HG03558 (cell line): ENCODE measurements around the gene CFAP221.
A peak's percentile ranks its signal among the peaks of the same experiment; 100 is the strongest.

Experiments
- ATAC-seq: cut with Tn5 transposase; IDR thresholded peaks from one replicate; pipeline ENCODE4 v1.9.1; 2021; ENCODE audit warnings: moderate number of reproducible peaks; ENCODE audit not compliant: unreplicated experiment; ENCODE audit errors: extremely low read depth

Gene CFAP221

GRCh38 chr2:119533560-119533959 is 10.7 kb upstream of the CFAP221 start:
- ATAC-seq, result no peak

DNA sequence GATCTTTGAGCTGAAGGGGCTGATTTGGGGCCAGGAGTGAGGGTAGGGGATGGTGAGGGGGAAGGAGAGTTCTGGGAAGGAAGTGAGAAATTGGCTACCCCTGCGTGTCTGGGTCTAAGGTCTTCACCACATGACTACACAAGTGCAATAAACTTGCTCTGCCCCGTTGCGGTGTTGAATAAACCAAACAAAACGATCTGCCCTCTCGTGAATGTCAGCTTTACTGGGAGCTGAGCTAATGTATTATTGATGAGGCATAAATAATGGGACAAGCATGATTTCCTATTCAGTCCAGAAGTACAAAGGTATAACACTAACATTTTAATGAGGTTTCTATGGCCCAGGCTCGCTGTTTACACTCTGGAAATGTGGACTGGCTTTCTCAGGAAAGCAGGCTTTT is 8.0 kb upstream of the CFAP221 start:
- ATAC-seq, result no peak

GRCh38 chr2:119536707-119537106 is 7.5 kb upstream of the CFAP221 start:
- ATAC-seq, result no peak

DNA sequence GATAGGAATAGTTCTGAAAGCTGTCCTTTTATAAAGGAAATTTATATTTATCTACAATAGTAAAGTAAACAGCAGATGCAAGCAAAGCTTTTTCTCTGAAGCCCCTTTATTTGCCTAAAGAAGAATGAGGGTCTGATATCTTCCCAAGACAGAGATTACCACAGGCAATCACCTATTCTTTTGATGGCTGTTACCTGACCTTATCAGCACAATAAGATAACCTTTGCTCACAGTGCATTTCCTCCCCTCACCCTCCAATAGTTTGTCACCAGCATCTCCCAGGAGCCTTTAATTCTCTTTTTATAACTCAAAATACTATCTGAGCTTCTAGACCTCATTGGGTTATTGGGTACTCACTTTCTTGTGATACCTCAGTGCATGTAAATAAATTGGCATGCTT is 6.5 kb upstream of the CFAP221 start:
- no peak for ATAC-seq

DNA sequence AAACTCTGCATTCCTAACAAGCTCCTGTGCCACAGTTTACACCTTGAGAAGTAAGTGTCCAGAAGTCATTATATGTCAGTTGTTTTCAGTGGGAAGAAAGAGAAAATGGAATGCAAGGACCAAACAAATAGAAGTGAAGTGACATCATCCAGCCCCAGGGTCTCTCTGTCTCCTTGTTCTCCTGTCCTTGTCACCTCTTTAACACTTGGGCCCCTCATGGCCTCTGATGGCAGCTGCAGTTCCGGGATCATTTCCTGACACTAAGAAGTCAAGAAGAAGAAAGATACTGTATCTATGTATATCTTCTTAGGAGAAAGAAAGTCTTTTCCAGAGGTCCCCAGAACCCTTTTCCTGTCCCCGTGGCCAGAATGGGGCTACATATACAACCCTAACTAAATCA is 2.8 kb upstream of the CFAP221 start:
- ATAC-seq, result no peak

DNA sequence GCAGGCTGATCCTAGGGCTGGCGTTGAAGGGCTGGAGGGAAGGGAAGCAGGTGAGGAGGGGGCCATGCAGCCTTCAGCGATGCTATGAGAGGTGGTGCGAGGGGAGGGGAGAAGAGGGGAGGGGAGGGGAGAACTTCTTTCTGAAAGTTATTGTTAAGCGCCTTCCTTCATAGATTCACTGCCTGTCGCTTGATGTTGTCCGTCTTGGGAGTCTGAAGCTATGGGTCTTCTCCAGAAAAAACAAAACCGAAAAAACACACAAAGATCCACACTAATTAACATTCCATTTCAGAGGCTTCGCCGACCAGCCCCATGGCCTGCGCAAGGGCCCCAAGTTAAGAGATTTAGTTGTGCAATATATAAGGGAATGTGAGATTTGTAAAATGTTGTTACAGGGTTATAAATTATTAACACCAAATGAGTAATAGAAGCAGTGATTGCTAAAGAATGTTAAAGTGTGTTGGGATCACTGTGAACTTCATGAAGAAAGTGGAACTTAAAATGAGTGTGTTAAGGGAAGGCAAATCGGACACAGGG is 758 bp downstream of the CFAP221 start:
- ATAC-seq, result no peak

- ATAC-seq, result no peak
Measured at GRCh38 chr2:119545754-119546446, 1.7 kb downstream of the CFAP221 start.

DNA sequence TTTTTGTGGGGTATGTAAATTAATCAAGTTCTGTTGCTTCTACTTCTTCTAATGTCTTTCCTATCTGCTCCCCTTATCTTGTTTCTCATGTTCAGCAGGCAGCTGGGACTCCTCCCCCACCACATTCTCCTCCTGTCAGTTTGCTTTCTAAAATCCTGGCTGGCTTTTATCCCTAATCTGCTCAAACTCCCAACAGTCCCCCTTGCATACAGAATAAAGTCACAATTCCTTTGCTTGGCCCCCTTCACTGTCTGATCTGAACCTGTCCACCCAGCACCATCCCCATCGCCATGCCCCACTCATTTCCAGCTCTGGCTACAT is 2.2 kb downstream of the CFAP221 start:
- no peak for ATAC-seq

DNA sequence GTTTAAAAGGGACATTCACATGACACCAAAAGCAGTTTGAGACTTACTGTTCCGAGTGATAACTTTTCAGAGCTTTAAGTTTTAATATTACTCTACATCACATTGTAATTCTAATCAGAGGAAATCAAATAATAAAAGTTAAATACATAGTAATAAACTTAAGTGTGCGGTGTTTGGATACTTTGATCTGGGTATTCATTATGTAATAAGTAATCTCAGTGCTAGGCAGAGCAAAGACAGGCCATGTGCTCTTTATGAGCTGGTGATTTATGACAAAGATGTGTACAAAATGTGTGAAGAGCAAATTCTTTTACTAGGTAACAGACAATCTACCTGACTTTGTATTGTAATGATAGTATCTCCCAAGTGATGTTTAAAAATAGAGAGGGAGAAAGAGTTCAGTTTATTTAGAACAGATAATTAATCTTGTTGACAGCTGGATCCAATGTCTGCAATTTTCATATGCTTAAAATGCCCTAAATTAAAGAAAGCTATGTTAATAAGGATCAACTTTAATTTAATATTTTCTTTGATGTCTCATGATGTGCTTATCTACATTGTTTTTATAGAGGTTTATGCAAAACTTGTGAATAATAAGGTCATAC is 4.4 kb downstream of the CFAP221 start:
- no peak for ATAC-seq

DNA sequence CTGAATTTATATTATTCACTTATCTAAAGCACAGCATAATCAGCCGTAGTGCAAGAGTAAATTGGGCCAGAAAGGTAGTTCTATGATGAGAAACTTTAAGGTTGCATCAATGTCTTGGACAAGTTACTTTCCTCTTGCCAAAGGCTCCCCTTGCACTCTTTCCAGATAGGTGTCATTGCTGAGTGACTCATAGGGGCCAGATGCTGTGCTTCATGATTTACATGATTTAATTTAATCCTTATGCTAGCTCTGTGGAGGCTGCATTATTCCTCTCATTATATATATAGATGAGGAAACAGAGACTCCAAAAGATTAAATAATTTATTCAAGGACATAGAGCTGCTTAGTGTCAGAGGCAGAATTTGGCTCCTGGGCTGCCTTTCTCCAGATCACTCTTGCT is 5.0 kb downstream of the CFAP221 start:
- ATAC-seq, result no peak

DNA sequence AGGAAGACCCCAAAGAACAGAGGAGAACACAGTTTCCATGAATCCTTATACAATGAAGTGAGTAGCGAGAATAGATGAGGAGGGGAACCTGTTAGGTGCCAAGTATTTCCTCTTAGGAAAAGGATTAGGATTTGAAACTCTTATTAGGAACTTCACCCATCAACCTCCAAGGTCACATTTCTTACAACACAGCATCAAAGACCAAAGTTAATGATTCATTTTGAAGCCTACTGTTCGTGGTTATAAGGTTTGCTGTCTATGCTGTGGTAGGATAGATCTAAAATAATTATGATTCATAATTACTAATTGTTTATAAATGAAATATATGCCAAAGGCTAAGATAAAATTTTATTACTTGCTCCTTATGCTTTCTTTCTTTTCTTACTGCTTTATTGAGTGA is 6.1 kb downstream of the CFAP221 start:
- no peak for ATAC-seq

GRCh38 chr2:119550856-119551255 is 6.6 kb downstream of the CFAP221 start:
- ATAC-seq, result no peak

DNA sequence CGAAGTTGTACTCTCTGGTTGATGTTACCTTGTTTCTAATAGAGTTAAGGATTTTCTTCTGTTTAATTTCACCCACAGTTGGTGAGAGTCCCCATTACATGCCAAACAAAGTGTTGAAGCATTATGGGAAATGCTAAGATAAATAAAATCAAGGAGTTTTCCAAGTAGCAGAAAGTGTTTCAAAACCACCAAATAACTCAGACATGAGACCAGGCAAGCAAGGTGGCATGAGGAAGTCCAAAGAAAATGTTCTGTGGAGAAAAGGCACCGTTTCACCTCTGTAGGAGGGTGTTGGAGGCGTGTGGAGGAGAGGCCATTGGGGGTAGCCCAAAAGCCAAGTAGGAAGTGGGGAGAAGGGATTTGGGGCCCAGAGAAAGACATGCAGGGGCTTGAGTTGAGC is 8.7 kb downstream of the CFAP221 start:
- ATAC-seq, result no peak

GRCh38 chr2:119553687-119554344 is 9.6 kb downstream of the CFAP221 start:
- ATAC-seq, result no peak

GRCh38 chr2:119565481-119565880 is 21.2 kb downstream of the CFAP221 start:
- ATAC-seq, result no peak

- no peak for ATAC-seq
Measured at GRCh38 chr2:119567292-119567691, 23.0 kb downstream of the CFAP221 start.

DNA sequence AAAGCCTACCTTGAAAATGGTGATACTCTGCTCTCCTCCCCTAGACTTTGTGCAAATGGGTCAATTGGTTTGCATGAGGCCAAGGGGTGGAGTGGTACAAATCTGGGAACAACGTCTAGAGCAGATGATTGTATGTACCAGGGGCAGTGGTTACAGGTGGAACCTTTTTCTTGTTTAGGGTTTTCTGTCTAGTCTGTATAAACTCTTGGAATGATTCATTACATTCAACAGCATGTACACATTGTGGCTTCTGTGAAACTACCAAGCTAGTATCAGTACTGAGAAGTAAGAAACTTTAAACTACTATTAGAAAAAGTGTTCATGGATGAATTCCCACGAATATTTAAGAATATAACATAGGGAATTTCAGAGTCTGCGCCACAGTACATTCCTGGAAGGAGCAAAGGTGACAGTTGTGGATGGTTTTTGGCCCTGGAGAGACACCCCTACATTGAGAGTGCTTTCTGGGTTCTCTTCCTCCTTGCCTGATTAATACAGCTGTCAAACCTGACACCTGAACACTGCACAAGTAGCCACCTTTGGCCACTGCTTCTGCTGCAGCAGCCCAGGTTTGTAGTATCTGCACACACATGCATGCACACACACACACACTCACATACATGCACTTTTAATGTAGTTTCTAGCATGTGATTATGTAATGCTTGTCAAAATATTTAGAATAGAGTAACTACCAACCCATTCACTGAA is 30.0 kb downstream of the CFAP221 start:
- ATAC-seq, result peak; percentile 98

GRCh38 chr2:119574864-119575263 is 30.6 kb downstream of the CFAP221 start:
- ATAC-seq, result no peak

- ATAC-seq, result no peak
Measured at GRCh38 chr2:119575439-119575838, 31.2 kb downstream of the CFAP221 start.

DNA sequence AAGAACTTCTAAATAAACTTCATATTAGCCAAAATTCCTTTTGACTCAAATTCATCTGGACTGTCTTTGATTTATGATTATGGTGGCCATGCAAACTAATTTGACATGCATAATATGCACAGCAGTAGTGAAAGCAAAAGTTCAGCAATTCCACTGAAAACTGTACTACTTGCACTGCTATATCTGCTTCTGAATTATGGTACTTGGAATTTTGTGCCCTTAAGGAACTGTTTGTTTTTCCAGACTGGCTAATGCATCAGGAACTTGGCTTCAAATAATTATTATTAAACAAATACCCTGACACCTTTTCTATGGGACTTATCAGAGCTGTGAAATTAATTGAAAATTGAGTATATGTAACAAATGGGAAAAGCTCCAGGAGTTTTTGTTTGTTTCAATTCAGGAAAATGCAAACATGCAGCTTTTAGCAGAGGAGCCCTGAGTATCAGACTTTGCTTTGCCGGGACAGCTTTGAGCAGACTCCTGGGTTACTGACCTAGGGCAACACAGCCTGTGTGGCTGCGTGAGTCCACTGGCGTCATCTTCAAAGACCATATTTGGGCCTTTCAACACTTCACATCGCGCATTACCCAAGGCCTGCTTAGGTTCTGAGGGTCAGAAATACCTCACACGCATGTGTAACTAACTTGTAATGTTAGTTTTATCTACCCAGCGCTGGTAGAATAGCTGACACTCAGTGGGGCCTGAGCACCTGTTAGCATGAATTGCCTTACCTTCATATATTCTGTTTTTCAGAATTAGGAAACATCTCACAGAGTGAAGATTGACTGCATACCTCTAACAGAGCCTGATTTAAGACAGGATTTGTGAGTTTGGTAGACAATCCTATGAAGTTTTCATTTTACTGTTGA is 35.4 kb downstream of the CFAP221 start:
- no peak for ATAC-seq
